ENCODE data around the gene MCC.

DNA sequence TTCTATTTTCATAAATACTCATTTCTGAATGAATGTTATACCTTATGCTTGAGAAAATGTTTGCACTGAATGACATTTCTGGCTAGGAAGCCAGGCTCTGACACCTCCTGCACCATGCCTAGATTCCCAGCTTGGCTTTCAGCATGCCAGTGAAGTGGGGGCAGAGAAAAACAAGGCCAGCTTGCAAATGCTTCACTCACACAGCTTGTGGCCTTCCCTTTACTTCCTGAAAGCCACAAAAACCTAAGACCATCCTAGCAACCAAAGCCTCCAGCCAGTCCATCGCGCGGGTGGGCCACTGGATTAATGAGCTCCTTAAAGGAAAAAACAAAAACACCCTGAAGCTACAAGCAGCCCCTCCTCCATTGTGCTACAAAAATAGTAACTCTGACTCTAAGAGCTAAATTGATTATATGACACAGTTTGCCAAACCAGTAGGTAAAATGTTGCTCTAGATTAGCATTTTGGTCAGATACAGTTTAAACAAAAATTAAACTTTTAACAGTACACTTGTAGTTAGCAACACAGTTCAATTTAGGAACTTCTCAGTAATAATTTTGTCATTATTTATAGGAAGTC is 213.3 kb downstream of the MCC start:
- TF ChIP-seq, protein P1, sequence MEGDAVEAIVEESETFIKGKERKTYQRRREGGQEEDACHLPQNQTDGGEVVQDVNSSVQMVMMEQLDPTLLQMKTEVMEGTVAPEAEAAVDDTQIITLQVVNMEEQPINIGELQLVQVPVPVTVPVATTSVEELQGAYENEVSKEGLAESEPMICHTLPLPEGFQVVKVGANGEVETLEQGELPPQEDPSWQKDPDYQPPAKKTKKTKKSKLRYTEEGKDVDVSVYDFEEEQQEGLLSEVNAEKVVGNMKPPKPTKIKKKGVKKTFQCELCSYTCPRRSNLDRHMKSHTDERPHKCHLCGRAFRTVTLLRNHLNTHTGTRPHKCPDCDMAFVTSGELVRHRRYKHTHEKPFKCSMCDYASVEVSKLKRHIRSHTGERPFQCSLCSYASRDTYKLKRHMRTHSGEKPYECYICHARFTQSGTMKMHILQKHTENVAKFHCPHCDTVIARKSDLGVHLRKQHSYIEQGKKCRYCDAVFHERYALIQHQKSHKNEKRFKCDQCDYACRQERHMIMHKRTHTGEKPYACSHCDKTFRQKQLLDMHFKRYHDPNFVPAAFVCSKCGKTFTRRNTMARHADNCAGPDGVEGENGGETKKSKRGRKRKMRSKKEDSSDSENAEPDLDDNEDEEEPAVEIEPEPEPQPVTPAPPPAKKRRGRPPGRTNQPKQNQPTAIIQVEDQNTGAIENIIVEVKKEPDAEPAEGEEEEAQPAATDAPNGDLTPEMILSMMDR (IDR thresholded peaks at IDR 0.05), result no peak
- TF ChIP-seq POLR2A (IDR thresholded peaks at IDR 0.05) (no peak), POLR2AphosphoS5 (IDR thresholded peaks at IDR 0.05) (no peak)

All from breast epithelium (tissue), 3 donors.